Erythroblast (primary cell): ENCODE data around the gene FCHSD1.

Source experiments
- GATA1 ChIP-seq: IDR thresholded peaks from 2 replicates; pipeline ENCODE4 v1.6.1; 2011; ENCODE audit warnings: low read depth, mild to moderate bottlenecking, control low read depth, low read length, moderate library complexity
- POLR2A ChIP-seq: IDR thresholded peaks from 2 replicates; pipeline ENCODE4 v1.6.1; 2011; ENCODE audit warnings: mild to moderate bottlenecking, low read length

- TF ChIP-seq POLR2A (no peak), GATA1 (no peak)
Measured at GRCh38 chr5:141696431-141696830, 45.2 kb upstream of the FCHSD1 start.
